A673 (cell line): Measurements from ENCODE around the gene MALL. TPM values are rescaled to one million over a fixed set of nuclear protein-coding genes. Genes with fewer than 3 reads are reported as not detected.

Experiments used
- microRNA-seq: library from miRNA; unstranded; fragments of <30 nt; microRNA quantifications from one replicate; pipeline ENCODE4 v1.2.0, GENCODE V29; 2021
- total RNA-seq: library from RNA; stranded (reverse); gene quantifications from 2 replicates; pipeline ENCODE4 v1.2.3, GENCODE V29; 2021

Gene MALL
- total RNA-seq, 1 experiment from 2014 or later: 0.17 TPM

Small RNA genes within 50 kb of the gene (microRNA-seq; reads per million reads assigned to microRNA genes)
- gene MIR4267: not detected
- not detected for gene MIR4436B1

Other genes with a start within 250 kb of the MALL start
- 2.3 and 2.7 TPM in 2 replicates for gene LIMS3, start 217.1 kb downstream of the MALL start, total RNA-seq
- gene NPHP1, start 89.2 kb upstream of the MALL start, total RNA-seq: 4.5 and 6.1 TPM in 2 replicates
- 26.8 and 31.6 TPM in 2 replicates for gene MTLN, start 96.7 kb upstream of the MALL start, total RNA-seq